HEK293 (cell line): ENCODE measurements around the gene HSD17B10.

Experiments
- CTCF ChIA-PET: fragments of 350-600 bp; formaldehyde crosslinking; extraction: SDS; loops from one replicate; lab custom pipeline; 2021; ENCODE audit warnings: antibody characterized with exemption; lab: Yijun Ruan, JAX
- POLR2A ChIA-PET: fragments of 300-600 bp; formaldehyde crosslinking; extraction: SDS; loops from one replicate; lab custom pipeline; 2020; ENCODE audit warnings: antibody characterized with exemption, inconsistent platforms; lab: Yijun Ruan, JAX
- H3K27ac ChIP-seq: fragments of 200-500 bp; sonication (Bioruptor generic); 2 replicates; pipeline ENCODE4 v1.5.1; 2014; ENCODE audit warnings: low read depth, low read length, control low read depth, inconsistent platforms; ENCODE audit errors: extremely low read depth
- H3K36me3 ChIP-seq, 2 experiments: fragments of 200-500 bp in 1 of 2; sonication (Bioruptor generic) in 1 of 2; 1 replicate in 1 of 2; 2 replicates in 1 of 2; pipeline ENCODE4 v1.5.1; 2014 to 2017; ENCODE audit warnings: inconsistent platforms in 2 of 2, low read length in 2 of 2; ENCODE audit not compliant: control insufficient read depth in 2 of 2, insufficient read depth in 1 of 2
- H3K4me1 ChIP-seq: fragments of 200-500 bp; sonication (Bioruptor generic); 2 replicates; pipeline ENCODE4 v1.5.1; 2014; ENCODE audit warnings: mild to moderate bottlenecking, low read length, inconsistent platforms; ENCODE audit not compliant: control insufficient read depth, insufficient read depth
- H3K4me3 ChIP-seq: 2 replicates; pipeline ENCODE4 v1.5.1; 2011; ENCODE audit warnings: low read depth, mild to moderate bottlenecking, control low read depth, low read length, moderate library complexity
- H3K9me3 ChIP-seq: fragments of 200-500 bp; sonication (Bioruptor generic); 2 replicates; pipeline ENCODE4 v1.5.1; 2014; ENCODE audit warnings: low read depth, low read length, inconsistent platforms; ENCODE audit not compliant: control insufficient read depth, insufficient read depth
- KLF10 ChIP-seq: fragments of 450-650 bp; IDR thresholded peaks from 2 replicates; pipeline ENCODE4 v1.5.1; 2018; ENCODE audit warnings: missing biosample characterization, mild to moderate bottlenecking, missing genetic modification characterization
- PRDM10 ChIP-seq: fragments of 450-650 bp; formaldehyde crosslinking; IDR thresholded peaks from 2 replicates; pipeline ENCODE4 v1.5.1; 2016; ENCODE audit warnings: missing biosample characterization, missing genetic modification characterization
- WT1 ChIP-seq: fragments of 450-650 bp; formaldehyde crosslinking; IDR thresholded peaks from 2 replicates; pipeline ENCODE4 v1.5.1; 2016; ENCODE audit warnings: missing biosample characterization, missing genetic modification characterization
- ZBTB10 ChIP-seq: fragments of 450-650 bp; formaldehyde crosslinking; IDR thresholded peaks from 2 replicates; pipeline ENCODE4 v1.5.1; 2016; ENCODE audit warnings: missing biosample characterization, missing genetic modification characterization
- ZBTB49 ChIP-seq: fragments of 450-650 bp; formaldehyde crosslinking; IDR thresholded peaks from 2 replicates; pipeline ENCODE4 v1.5.1; 2016; ENCODE audit warnings: missing biosample characterization, missing genetic modification characterization, low read depth
- ZNF19 ChIP-seq: fragments of 450-650 bp; formaldehyde crosslinking; IDR thresholded peaks from 2 replicates; pipeline ENCODE4; 2016; ENCODE audit warnings: missing biosample characterization, missing genetic modification characterization, low read depth
- ZNF214 ChIP-seq: fragments of 450-650 bp; formaldehyde crosslinking; IDR thresholded peaks from 2 replicates; pipeline ENCODE4 v1.5.1; 2017; ENCODE audit warnings: missing biosample characterization, mild to moderate bottlenecking, missing genetic modification characterization, borderline replicate concordance
- ZNF266 ChIP-seq: fragments of 450-650 bp; formaldehyde crosslinking; IDR thresholded peaks from 2 replicates; pipeline ENCODE4 v1.5.1; 2016; ENCODE audit warnings: missing biosample characterization, missing genetic modification characterization, low read depth
- ZNF341 ChIP-seq: fragments of 450-650 bp; formaldehyde crosslinking; IDR thresholded peaks from 2 replicates; pipeline ENCODE4; 2016; ENCODE audit warnings: low read depth, missing biosample characterization, missing genetic modification characterization
- ZNF449 ChIP-seq: fragments of 450-650 bp; formaldehyde crosslinking; IDR thresholded peaks from 2 replicates; pipeline ENCODE4 v1.5.1; 2017; ENCODE audit warnings: missing biosample characterization, mild to moderate bottlenecking, missing genetic modification characterization, moderate library complexity
- ZNF510 ChIP-seq: fragments of 450-650 bp; formaldehyde crosslinking; IDR thresholded peaks from 2 replicates; pipeline ENCODE4 v1.5.1; 2018; ENCODE audit warnings: mild to moderate bottlenecking, missing genetic modification characterization, missing biosample characterization; ENCODE audit not compliant: insufficient replicate concordance
- ZNF549 ChIP-seq: fragments of 450-650 bp; IDR thresholded peaks from 2 replicates; pipeline ENCODE4 v1.5.1; 2018; ENCODE audit warnings: missing biosample characterization, missing genetic modification characterization, mild to moderate bottlenecking, inconsistent platforms, moderate library complexity
- ZNF580 ChIP-seq: fragments of 450-650 bp; formaldehyde crosslinking; IDR thresholded peaks from 2 replicates; pipeline ENCODE4 v1.5.1; 2016; ENCODE audit warnings: missing biosample characterization, missing genetic modification characterization
- ZNF585B ChIP-seq: fragments of 450-650 bp; formaldehyde crosslinking; IDR thresholded peaks from 2 replicates; pipeline ENCODE4 v1.5.1; 2016; ENCODE audit warnings: missing biosample characterization, missing genetic modification characterization
- ZNF623 ChIP-seq: fragments of 450-650 bp; formaldehyde crosslinking; IDR thresholded peaks from 2 replicates; pipeline ENCODE4 v1.5.1; 2016; ENCODE audit warnings: missing biosample characterization, missing genetic modification characterization
- ZNF654 ChIP-seq: fragments of 450-650 bp; formaldehyde crosslinking; IDR thresholded peaks from 2 replicates; pipeline ENCODE4 v1.5.1; 2016; ENCODE audit warnings: low read depth, missing biosample characterization, missing genetic modification characterization
- ZNF704 ChIP-seq: fragments of 450-650 bp; formaldehyde crosslinking; IDR thresholded peaks from 2 replicates; pipeline ENCODE4 v1.5.1; 2016; ENCODE audit warnings: missing biosample characterization, missing genetic modification characterization
- ZNF777 ChIP-seq: fragments of 450-650 bp; formaldehyde crosslinking; IDR thresholded peaks from 2 replicates; pipeline ENCODE4 v1.5.1; 2017; ENCODE audit warnings: missing biosample characterization, missing genetic modification characterization, borderline replicate concordance

The HSD17B10 gene

GRCh38 chrX:53429755-53430154, 4.4 kb downstream of the HSD17B10 start:
- POLR2A ChIA-PET, result no interaction called here
- CTCF ChIA-PET, result interaction anchor here (0.5 to 9.1 kb wide), 2 partner anchors 7 to 15 kb away, joined by 3 to 87 read pairs; partner anchors contain the start of gene HSD17B10
- Histone ChIP-seq H3K4me1 (no peaks in the 10 kb centered on the region), H3K9me3 (no peaks in the 10 kb centered on the region), H3K27ac (no peak overlapping the region), H3K36me3 (peaks cover 0 to 45% of the 10 kb centered on the region in 2 experiments; a peak in 2 of 3 replicates), H3K4me3 (no peak overlapping the region)
- TF ChIP-seq ZNF214 (tag by site-specific recombination) (no peak), ZNF449 (tag by site-specific recombination) (peak; percentile 94), ZBTB10 (tag by site-specific recombination) (no peak)

GRCh38 chrX:53422861-53423306, 11.3 kb downstream of the HSD17B10 start, which contains the start of gene RIBC1:
Gene RIBC1 (plus strand): TSS chrX:53422873. CDS start chrX:53426277, 3,404 bp downstream.
- peak within 1 kb of the TSS; percentile 76 for H3K4me3 ChIP-seq
- H3K27ac ChIP-seq, result peak within 1 kb of the TSS; percentile 99
- H3K36me3 ChIP-seq, result peaks cover 18 to 26% of the 10 kb centered on the region in 2 experiments
- ChIA-PET POLR2A (interaction anchor here (0.8 to 4.1 kb wide), 28 partner anchors 8 to 622 kb away, joined by 3 to 47 read pairs (median 8); partner anchors contain the start of genes HSD17B10, HUWE1, IQSEC2 and KDM5C), CTCF (interaction anchor here (0.6 to 9.1 kb wide), 9 partner anchors 10 to 139 kb away, joined by 3 to 87 read pairs (median 13); partner anchors contain the start of gene HSD17B10)
- no peaks in the 10 kb centered on the region for H3K9me3 ChIP-seq
- peaks cover 6% of the 10 kb centered on the region for H3K4me1 ChIP-seq
- TF ChIP-seq PRDM10, result no peak
- no peak for TF ChIP-seq ZNF580
- no peak for TF ChIP-seq ZNF19 (tag by site-specific recombination)
- no peak for TF ChIP-seq ZBTB10 (tag by site-specific recombination)
- TF ChIP-seq ZNF623 (tag by site-specific recombination), result no peak; the same call in 1 of the 2 replicates
- no peak for TF ChIP-seq ZNF549
- no peak for TF ChIP-seq KLF10 (tag by site-specific recombination)
- no peak for TF ChIP-seq ZNF510 (tag by site-specific recombination)
- no peak for TF ChIP-seq ZNF341
- peak; percentile 71 for TF ChIP-seq WT1 (tag by site-specific recombination)
- no peak for TF ChIP-seq ZNF704 (tag by site-specific recombination)
- no peak for TF ChIP-seq ZNF585B (tag by site-specific recombination)
- TF ChIP-seq ZNF777 (tag by site-specific recombination), result no peak
- no peak for TF ChIP-seq ZBTB49 (tag by site-specific recombination)
- no peak for TF ChIP-seq ZNF266 (tag by site-specific recombination)
- TF ChIP-seq ZNF654 (tag by site-specific recombination), result no peak
